BJ (cell line): Measurements from ENCODE around the gene SLC25A34. TPM values are rescaled to one million over a fixed set of nuclear protein-coding genes. Genes with fewer than 3 reads are reported as not detected.

ENCODE experiments used
- polyA plus RNA-seq: library from polyadenylated mRNA; depleted of rRNA; stranded (reverse); fragments of >200 nt; gene quantifications from 2 replicates; pipeline ENCODE4 v1.2.3, GENCODE V29; 2011; rRNA removed

Gene SLC25A34
- polyA plus RNA-seq, 1 experiment, result 0.70 TPM

Other genes starting within 250 kb of the SLC25A34 start
- 14.0 and 20.8 TPM in 2 replicates for gene CASP9, start 212.0 kb upstream of the SLC25A34 start, polyA plus RNA-seq
- gene DNAJC16, start 209.4 kb upstream of the SLC25A34 start, polyA plus RNA-seq, result 12.3 and 20.2 TPM in 2 replicates
- gene AGMAT, start 151.2 kb upstream of the SLC25A34 start, polyA plus RNA-seq, result 1.1 and 1.2 TPM in 2 replicates
- 5.9 and 6.4 TPM in 2 replicates for gene DDI2, start 118.8 kb upstream of the SLC25A34 start, polyA plus RNA-seq
- gene PLEKHM2, start 51.9 kb upstream of the SLC25A34 start, polyA plus RNA-seq, result 37.2 and 58.3 TPM in 2 replicates
- not detected in 2 replicates for gene TMEM82, start 6.2 kb downstream of the SLC25A34 start, polyA plus RNA-seq
- 147 and 254 TPM in 2 replicates for gene FBLIM1, start 22.5 kb downstream of the SLC25A34 start, polyA plus RNA-seq
- 0.56 and 1.3 TPM in 2 replicates for gene UQCRHL, start 71.4 kb downstream of the SLC25A34 start, polyA plus RNA-seq
- gene SPEN, start 111.4 kb downstream of the SLC25A34 start, polyA plus RNA-seq, result 3.1 and 4.6 TPM in 2 replicates
- 23.4 and 43.3 TPM in 2 replicates for gene ZBTB17, start 239.8 kb downstream of the SLC25A34 start, polyA plus RNA-seq